Right renal cortex interstitium (tissue), 3 donors: ENCODE data around the gene NIPBL. TPM values are rescaled to one million over a fixed set of nuclear protein-coding genes. Genes with fewer than 3 reads are reported as not detected.
"Not testable (repeated sequence)": the region's sequence is repeated elsewhere in the genome, so short reads cannot be mapped to it uniquely, and the experiment has no call there.

ENCODE experiments used
- DNase-seq, 3 donors: peaks; one replicate each; pipeline ENCODE4 v3.0.0-alpha.2; 2013; ENCODE audit warnings: low read depth in 3 of 3, low spot score in 2 of 3
- polyA plus RNA-seq, 3 donors: library from polyadenylated mRNA; unstranded; fragments of 120-200 nt; gene quantifications; one replicate each; pipeline ENCODE4 v1.2.1, GENCODE V29; 2013; ENCODE audit not compliant: insufficient read length in 3 of 3

The NIPBL gene
- polyA plus RNA-seq, 3 donors = 72.3 to 93.5 (median 76.6) TPM

- DNase-seq = no peak
Observed at GRCh38 chr5:36897616-36898015, 21.0 kb downstream of the NIPBL start.

- no peak for DNase-seq
Observed at GRCh38 chr5:36899860-36900259, 23.3 kb downstream of the NIPBL start.

- DNase-seq = no peak
Observed at GRCh38 chr5:36900283-36900682, 23.7 kb downstream of the NIPBL start.

GRCh38 chr5:36901077-36901476 lies 24.5 kb downstream of the NIPBL start:
- DNase-seq = not testable (repeated sequence)

- no peak for DNase-seq
Observed at GRCh38 chr5:36901856-36902255, 25.3 kb downstream of the NIPBL start.

- DNase-seq = no peak
Observed at GRCh38 chr5:36902353-36902752, 25.8 kb downstream of the NIPBL start.

- DNase-seq = no peak
Observed at GRCh38 chr5:36904677-36905076, 28.1 kb downstream of the NIPBL start.

GRCh38 chr5:36908544-36909260 lies 32.1 kb downstream of the NIPBL start:
- no peak for DNase-seq

GRCh38 chr5:36915653-36916052 lies 39.1 kb downstream of the NIPBL start:
- DNase-seq = no peak

GRCh38 chr5:36916614-36917013 lies 40.0 kb downstream of the NIPBL start:
- DNase-seq = not testable (repeated sequence)

- DNase-seq = not testable (repeated sequence)
Observed at GRCh38 chr5:36917358-36917757, 40.8 kb downstream of the NIPBL start.

GRCh38 chr5:36919238-36919637 lies 42.7 kb downstream of the NIPBL start:
- no peak for DNase-seq

- no peak for DNase-seq
Observed at GRCh38 chr5:36919650-36920049, 43.1 kb downstream of the NIPBL start.

- DNase-seq = no peak
Observed at GRCh38 chr5:36928947-36929346, 52.4 kb downstream of the NIPBL start.

GRCh38 chr5:36929438-36929837 lies 52.9 kb downstream of the NIPBL start:
- no peak for DNase-seq

- DNase-seq = no peak
Observed at GRCh38 chr5:36932056-36932455, 55.5 kb downstream of the NIPBL start.

- no peak for DNase-seq
Observed at GRCh38 chr5:36932699-36933098, 56.1 kb downstream of the NIPBL start.

GRCh38 chr5:36934740-36935356 lies 58.3 kb downstream of the NIPBL start:
- DNase-seq = no peak

- no peak for DNase-seq
Observed at GRCh38 chr5:36935805-36936204, 59.2 kb downstream of the NIPBL start.

- no peak for DNase-seq
Observed at GRCh38 chr5:36936309-36936708, 59.7 kb downstream of the NIPBL start.

GRCh38 chr5:36938129-36938528 lies 61.6 kb downstream of the NIPBL start:
- no peak for DNase-seq
